ENCODE measurements around the gene CLDN22.

Gene CLDN22

DNA sequence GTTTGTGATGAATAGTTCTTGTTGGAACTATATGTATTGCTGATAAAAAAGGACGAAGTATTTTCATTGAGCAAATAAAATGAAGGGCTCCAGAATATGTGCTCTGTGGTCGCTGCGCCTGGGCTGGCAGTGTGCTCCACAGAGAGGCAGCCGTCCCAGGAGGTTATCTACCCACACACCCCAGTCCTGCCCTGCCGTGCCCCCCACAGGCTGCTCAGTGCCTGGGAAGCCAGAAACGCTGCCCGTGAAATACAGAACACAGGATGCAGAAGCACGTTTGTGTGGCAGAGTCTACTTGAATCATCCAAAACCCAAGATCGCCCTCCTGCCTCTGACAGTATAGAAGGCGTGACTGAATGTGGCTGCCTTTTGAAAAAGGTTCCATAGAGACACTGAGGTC is 1.4 kb downstream of the CLDN22 start:
- TF ChIP-seq, protein P1, sequence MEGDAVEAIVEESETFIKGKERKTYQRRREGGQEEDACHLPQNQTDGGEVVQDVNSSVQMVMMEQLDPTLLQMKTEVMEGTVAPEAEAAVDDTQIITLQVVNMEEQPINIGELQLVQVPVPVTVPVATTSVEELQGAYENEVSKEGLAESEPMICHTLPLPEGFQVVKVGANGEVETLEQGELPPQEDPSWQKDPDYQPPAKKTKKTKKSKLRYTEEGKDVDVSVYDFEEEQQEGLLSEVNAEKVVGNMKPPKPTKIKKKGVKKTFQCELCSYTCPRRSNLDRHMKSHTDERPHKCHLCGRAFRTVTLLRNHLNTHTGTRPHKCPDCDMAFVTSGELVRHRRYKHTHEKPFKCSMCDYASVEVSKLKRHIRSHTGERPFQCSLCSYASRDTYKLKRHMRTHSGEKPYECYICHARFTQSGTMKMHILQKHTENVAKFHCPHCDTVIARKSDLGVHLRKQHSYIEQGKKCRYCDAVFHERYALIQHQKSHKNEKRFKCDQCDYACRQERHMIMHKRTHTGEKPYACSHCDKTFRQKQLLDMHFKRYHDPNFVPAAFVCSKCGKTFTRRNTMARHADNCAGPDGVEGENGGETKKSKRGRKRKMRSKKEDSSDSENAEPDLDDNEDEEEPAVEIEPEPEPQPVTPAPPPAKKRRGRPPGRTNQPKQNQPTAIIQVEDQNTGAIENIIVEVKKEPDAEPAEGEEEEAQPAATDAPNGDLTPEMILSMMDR (IDR thresholded peaks at IDR 0.05; ENCODE audit: insufficient read depth, low read length, poor library complexity, severe bottlenecking): no peak
- Histone ChIP-seq H3K27me3 (replicated peaks; ENCODE audit: control insufficient read depth, insufficient read depth, low read length) (no peaks in the 10 kb centered on the region), H3K36me3 (ENCODE audit: control insufficient read depth, insufficient read depth, low read length) (no peaks in the 10 kb centered on the region)

GRCh38 chr4:183314806-183315205 is 5.3 kb downstream of the CLDN22 start:
- DNase-seq (ENCODE audit: extremely low read depth, insufficient read length): no peak
- H3K4me3 ChIP-seq (replicated peaks; ENCODE audit: low read depth, low read length): no peak overlapping the region
- H3K36me3 ChIP-seq (ENCODE audit: control insufficient read depth, insufficient read depth, low read length): no peaks in the 10 kb centered on the region
- H3K27me3 ChIP-seq (replicated peaks; ENCODE audit: control insufficient read depth, insufficient read depth, low read length): no peaks in the 10 kb centered on the region
- TF ChIP-seq, protein P1 (IDR thresholded peaks at IDR 0.05; ENCODE audit: insufficient read depth, low read length, poor library complexity, severe bottlenecking): no peak

More for the DNA sequence above, 1.4 kb downstream of the CLDN22 start:
- H3K4me3 ChIP-seq (replicated peaks; ENCODE audit: low read depth, low read length): no peak overlapping the region
- no peak for DNase-seq (ENCODE audit: extremely low read depth, insufficient read length)

GRCh38 chr4:183314336-183314735 is 5.7 kb downstream of the CLDN22 start:
- Histone ChIP-seq H3K27me3 (replicated peaks; ENCODE audit: control insufficient read depth, insufficient read depth, low read length) (no peaks in the 10 kb centered on the region), H3K4me3 (replicated peaks; ENCODE audit: low read depth, low read length) (no peak overlapping the region), H3K36me3 (ENCODE audit: control insufficient read depth, insufficient read depth, low read length) (no peaks in the 10 kb centered on the region)
- TF ChIP-seq, protein P1 (IDR thresholded peaks at IDR 0.05; ENCODE audit: insufficient read depth, low read length, poor library complexity, severe bottlenecking): no peak
- no peak for DNase-seq (ENCODE audit: extremely low read depth, insufficient read length)

DNA sequence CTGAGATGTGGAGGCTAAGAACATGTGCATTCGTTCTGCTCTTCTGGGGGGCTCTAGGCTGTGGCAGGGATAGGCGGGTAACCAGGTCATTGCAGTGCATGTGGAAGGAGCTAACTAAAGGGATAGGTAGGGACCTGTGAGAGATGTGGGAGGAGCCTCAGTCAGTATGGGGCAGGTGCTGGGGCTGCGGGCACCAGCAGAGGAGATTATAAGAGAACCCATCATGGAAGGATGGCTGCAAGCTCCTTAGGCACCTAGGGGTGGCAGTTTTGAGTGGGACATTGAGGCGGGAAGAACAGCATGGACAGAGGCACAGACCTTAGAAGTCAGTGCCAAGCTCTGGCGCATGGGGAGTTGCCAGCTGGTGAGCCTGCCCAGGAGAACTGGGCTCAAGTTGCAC is 7.2 kb downstream of the CLDN22 start:
- Histone ChIP-seq H3K27me3 (replicated peaks; ENCODE audit: control insufficient read depth, insufficient read depth, low read length) (no peaks in the 10 kb centered on the region), H3K4me3 (replicated peaks; ENCODE audit: low read depth, low read length) (no peak overlapping the region), H3K36me3 (ENCODE audit: control insufficient read depth, insufficient read depth, low read length) (no peaks in the 10 kb centered on the region)
- DNase-seq (ENCODE audit: extremely low read depth, insufficient read length): no peak
- TF ChIP-seq, protein P1 (IDR thresholded peaks at IDR 0.05; ENCODE audit: insufficient read depth, low read length, poor library complexity, severe bottlenecking): no peak

GRCh38 chr4:183306811-183307210 is 13.3 kb downstream of the CLDN22 start:
- Histone ChIP-seq H3K36me3 (ENCODE audit: control insufficient read depth, insufficient read depth, low read length) (no peaks in the 10 kb centered on the region), H3K4me3 (replicated peaks; ENCODE audit: low read depth, low read length) (no peak overlapping the region), H3K27me3 (replicated peaks; ENCODE audit: control insufficient read depth, insufficient read depth, low read length) (no peaks in the 10 kb centered on the region)
- TF ChIP-seq, protein P1 (IDR thresholded peaks at IDR 0.05; ENCODE audit: insufficient read depth, low read length, poor library complexity, severe bottlenecking): no peak
- no peak for DNase-seq (ENCODE audit: extremely low read depth, insufficient read length)

DNA sequence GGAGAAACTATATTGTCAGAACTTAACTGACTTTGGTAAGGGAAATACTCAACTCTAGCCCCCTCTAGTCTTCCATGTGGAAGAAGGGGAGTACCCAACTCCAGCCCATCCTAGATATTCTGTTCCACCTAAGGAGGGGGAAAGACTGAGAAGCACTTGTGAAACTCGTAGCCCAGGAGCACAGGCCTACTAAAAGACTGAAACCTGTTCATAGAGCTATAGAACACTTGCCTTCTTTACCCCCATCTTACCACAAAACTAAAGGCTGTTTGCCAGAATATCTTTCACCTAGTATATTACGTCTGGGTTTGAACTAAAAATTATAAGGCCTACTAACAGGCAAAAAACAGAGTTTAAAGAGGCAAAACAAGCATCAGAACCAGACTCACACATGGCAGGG is 15.5 kb downstream of the CLDN22 start:
- H3K4me3 ChIP-seq (replicated peaks; ENCODE audit: low read depth, low read length): no peak overlapping the region
- no peaks in the 10 kb centered on the region for H3K36me3 ChIP-seq (ENCODE audit: control insufficient read depth, insufficient read depth, low read length)
- DNase-seq (ENCODE audit: extremely low read depth, insufficient read length): no peak
- no peaks in the 10 kb centered on the region for H3K27me3 ChIP-seq (replicated peaks; ENCODE audit: control insufficient read depth, insufficient read depth, low read length)
- TF ChIP-seq, protein P1 (IDR thresholded peaks at IDR 0.05; ENCODE audit: insufficient read depth, low read length, poor library complexity, severe bottlenecking): no peak

Data from GM06990 (cell line).